Activated effector memory CD4-positive, alpha-beta T cell treated with Interleukin-2 at 50 U/mL for 16 hours (primary cell): Measurements from ENCODE around the gene EBPL.
A peak's percentile ranks its signal among the peaks of the same experiment; 100 is the strongest.
"Not testable (repeated sequence)": the region's sequence is repeated elsewhere in the genome, so short reads cannot be mapped to it uniquely, and the experiment has no call there.

Experiments used
- DNase-seq: peaks from one replicate; pipeline ENCODE4 v3.0.0-alpha.2; 2020

EBPL gene

GRCh38 chr13:49632156-49632555 lies 59.1 kb downstream of the EBPL start:
- no peak for DNase-seq

- no peak for DNase-seq
These were observed 60.7 kb downstream of the EBPL start for GRCh38 chr13:49630580-49630979.

GRCh38 chr13:49629947-49630346 lies 61.3 kb downstream of the EBPL start:
- DNase-seq = no peak

- DNase-seq = no peak
These were observed 61.9 kb downstream of the EBPL start for GRCh38 chr13:49629196-49629938.

DNA sequence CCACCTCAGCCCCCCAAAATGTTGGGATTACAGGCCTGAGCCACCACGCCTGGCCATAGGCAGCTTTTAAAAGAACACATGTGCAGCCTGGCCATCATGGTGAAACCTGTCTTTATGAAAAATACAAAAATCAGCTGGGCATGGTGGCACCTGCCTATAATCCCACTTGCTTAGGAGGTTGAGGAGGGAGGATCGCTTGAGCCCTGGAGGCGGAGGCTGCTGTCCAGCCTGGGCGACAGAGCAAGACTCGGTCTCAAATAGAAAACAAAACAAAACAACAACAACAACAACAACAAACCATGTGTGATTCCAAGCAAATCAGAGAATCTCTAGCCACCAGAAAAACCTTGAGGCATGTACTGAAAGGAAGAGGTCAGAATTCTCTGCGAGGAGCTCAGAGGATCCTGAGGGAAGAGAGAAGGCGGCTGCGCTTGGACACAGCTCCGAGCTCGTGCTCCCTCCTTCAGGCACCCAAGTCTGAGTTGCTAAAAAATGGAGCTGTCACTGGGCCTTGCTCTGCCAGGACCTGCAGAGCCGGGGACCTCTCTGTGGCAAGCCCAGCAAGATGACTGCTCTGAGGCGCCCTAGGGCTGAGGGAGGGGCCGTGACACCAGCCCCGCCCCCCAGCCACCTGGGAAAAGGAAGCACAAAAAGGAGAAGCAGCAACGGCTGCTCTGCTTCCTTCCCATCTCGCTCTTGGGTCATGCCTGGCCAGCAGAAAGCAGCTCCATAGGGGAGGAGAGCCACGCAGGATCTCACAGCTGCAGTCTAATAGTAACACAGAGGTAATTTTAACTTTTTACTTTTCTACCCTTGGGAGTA lies 63.2 kb downstream of the EBPL start, which contains the start of gene ARL11:
TSS of gene ARL11 (plus strand) at position 677 of the 822 bp plus-strand sequence. CDS start 1,941 bp downstream, outside the sequence.
- DNase-seq = peak; percentile 27

DNA sequence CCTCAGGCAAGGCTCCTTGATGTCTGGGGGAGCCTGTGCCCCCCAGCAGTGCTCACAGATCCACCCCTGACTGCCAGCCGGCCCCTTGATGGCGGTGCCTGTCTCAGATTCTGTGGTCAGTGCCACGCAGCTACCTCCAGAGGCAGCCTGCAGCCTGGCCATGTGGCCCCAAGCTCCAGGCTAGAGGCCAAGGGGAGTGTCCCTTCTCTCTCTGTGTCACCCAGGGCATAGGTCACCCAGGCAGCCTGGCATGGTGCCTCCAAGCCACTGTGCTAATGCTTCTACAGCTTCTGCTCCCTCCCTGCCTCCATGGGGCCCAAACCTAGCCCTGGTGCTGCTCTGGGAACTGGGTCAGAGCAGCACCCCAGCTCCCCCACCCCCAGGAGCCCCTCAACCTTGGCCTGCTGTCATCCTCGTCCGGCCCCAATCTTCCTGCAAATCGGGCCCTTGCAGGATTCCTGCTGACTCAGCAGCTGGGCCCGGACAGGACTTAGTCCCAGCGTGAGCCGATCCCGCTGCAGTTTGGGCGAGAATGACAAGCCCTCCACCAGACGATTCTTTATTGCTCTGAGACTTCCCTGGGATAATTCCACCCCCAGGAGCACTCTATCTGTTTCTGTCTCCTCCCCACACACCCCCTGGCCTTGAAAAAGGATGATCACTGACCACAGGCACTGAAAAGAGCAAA lies 65.8 kb downstream of the EBPL start:
- DNase-seq = no peak

GRCh38 chr13:49624229-49624628 lies 67.1 kb downstream of the EBPL start:
- no peak for DNase-seq

- no peak for DNase-seq
These were observed 68.9 kb downstream of the EBPL start for GRCh38 chr13:49622174-49622946.

- DNase-seq = no peak
These were observed 71.1 kb downstream of the EBPL start for GRCh38 chr13:49620170-49620621.

GRCh38 chr13:49616676-49617065 lies 74.6 kb downstream of the EBPL start:
- DNase-seq = no peak

GRCh38 chr13:49615836-49616675 lies 75.2 kb downstream of the EBPL start:
- DNase-seq = no peak

DNA sequence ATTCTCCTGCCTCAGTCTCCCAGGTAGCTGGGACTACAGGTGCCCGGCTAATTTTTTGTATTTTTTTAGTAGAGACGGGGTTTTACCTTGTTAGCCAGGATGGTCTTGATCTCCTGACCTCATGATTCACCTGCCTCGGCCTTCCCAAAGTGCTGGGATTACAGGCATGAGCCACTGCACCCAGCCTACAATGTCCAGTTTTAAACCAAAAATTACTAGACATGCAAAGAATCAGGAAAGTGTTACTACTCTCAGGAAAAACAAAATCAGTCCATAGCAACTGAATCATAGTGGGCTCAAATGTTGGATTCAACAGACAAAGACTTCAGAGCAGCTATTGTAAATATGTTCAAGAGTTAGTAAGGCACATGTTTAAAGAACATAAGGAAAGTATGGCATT lies 79.2 kb downstream of the EBPL start:
- not testable (repeated sequence) for DNase-seq
